ENCODE results near the gene PTPRM. TPM values are rescaled to one million over a fixed set of nuclear protein-coding genes. Genes with fewer than 3 reads are reported as not detected.
A peak's percentile ranks its signal among the peaks of the same experiment; 100 is the strongest.

Gene PTPRM
- total RNA-seq, 4 donors from 2014 or later: 62.7 to 94.0 (median 76.0) TPM

DNA sequence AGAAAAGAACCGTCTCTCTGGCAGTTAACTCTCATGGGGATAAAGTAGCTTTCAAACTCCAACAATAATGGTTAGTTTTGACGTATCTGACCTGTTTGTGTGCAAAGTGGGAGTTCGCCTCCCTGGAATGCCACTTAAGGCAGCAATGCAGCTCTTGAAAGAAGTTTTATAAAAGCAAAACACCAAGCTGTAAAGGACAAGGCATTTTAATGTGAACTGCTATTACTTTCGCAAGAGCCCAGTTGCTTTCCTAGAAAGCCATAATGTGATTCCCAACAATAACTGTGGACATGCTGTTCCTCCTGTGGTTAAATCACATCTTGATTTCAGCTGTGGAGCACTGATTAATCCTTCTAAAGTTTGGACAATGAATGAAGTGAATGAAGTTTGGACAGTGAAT is 303.7 kb downstream of the PTPRM start:
- H3K27me3 ChIP-seq: no peaks in the 10 kb centered on the region
- intact Hi-C loops (cut with DNase I): no loop called here
- H3K4me1 ChIP-seq: peaks cover 0 to 24% (median 7%) of the 10 kb centered on the region in 4 donors
- no peak for TF ChIP-seq POLR2A (IDR thresholded peaks at IDR 0.05; ENCODE audit: low read depth)
- TF ChIP-seq POLR2AphosphoS5 (IDR thresholded peaks at IDR 0.05): peak in 1 of 2 donors; percentile 17
- TF ChIP-seq, protein P1, sequence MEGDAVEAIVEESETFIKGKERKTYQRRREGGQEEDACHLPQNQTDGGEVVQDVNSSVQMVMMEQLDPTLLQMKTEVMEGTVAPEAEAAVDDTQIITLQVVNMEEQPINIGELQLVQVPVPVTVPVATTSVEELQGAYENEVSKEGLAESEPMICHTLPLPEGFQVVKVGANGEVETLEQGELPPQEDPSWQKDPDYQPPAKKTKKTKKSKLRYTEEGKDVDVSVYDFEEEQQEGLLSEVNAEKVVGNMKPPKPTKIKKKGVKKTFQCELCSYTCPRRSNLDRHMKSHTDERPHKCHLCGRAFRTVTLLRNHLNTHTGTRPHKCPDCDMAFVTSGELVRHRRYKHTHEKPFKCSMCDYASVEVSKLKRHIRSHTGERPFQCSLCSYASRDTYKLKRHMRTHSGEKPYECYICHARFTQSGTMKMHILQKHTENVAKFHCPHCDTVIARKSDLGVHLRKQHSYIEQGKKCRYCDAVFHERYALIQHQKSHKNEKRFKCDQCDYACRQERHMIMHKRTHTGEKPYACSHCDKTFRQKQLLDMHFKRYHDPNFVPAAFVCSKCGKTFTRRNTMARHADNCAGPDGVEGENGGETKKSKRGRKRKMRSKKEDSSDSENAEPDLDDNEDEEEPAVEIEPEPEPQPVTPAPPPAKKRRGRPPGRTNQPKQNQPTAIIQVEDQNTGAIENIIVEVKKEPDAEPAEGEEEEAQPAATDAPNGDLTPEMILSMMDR (IDR thresholded peaks at IDR 0.05): no peak
- no peaks in the 10 kb centered on the region for H3K36me3 ChIP-seq
- 70% methylated on average over 4 of the region's 4 CpGs for WGBS
- H3K9me3 ChIP-seq: peaks cover 0 to 8% (median 0%) of the 10 kb centered on the region in 4 donors
- DNase-seq (ENCODE audit: extremely low spot score): no peak
- H3K27ac ChIP-seq (replicated peaks in 1 of 4): no peak overlapping the region
- no peak overlapping the region for H3K4me3 ChIP-seq

DNA sequence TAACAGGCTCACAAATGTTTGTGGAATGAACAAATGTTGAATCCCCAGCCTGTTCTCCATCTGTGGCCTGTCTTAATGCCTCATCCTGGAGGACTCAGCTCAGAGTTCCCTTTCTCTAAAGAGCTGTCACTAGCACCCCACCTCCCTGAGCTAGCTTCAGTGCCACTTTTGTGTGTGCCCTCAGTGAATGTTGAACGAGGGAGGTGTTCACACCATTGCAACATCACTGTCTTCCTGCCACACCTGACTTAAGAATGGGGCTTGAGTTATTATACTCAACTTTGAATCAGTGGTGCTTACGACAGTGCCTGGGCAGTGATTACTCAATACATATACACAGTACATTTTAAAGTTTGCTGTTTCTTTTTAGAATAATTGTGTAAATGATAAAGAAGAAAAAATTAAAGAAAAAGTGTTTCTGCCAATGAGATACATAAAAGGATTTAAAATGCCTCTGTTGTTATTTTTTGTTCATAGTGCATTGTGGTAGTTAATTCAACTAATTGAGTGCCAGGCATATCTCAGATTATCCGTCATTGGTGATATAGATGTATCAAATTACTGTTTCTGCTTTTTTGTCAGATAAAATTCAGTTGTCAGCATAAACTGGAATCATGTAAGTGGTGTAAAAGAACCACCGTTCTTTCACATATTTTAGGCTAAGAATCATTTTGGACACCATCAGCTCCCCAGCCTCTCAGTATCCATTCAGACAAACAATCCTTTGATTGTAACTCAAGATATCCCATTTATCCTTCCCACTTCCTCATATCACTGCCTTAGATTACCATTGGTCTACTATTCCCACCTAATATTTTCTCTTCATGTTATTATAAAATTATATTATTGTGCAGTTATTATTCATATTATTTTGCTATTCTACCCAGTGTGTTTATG is 304.7 kb downstream of the PTPRM start:
- 78% methylated on average over 4 of the region's 4 CpGs for WGBS
- H3K27ac ChIP-seq (replicated peaks in 1 of 4): no peak overlapping the region
- peaks cover 0 to 8% (median 0%) of the 10 kb centered on the region in 4 donors for H3K9me3 ChIP-seq
- H3K36me3 ChIP-seq: no peaks in the 10 kb centered on the region
- H3K4me1 ChIP-seq: peaks cover 0 to 24% (median 7%) of the 10 kb centered on the region in 4 donors
- H3K4me3 ChIP-seq: no peak overlapping the region
- DNase-seq (ENCODE audit: extremely low spot score): no peak
- intact Hi-C loops (cut with DNase I): no loop called here
- TF ChIP-seq, protein P1 (IDR thresholded peaks at IDR 0.05): no peak
- TF ChIP-seq POLR2AphosphoS5 (IDR thresholded peaks at IDR 0.05) (no peak), POLR2A (IDR thresholded peaks at IDR 0.05; ENCODE audit: low read depth) (no peak), EP300 (IDR thresholded peaks at IDR 0.05) (no peak)
- no peaks in the 10 kb centered on the region for H3K27me3 ChIP-seq

DNA sequence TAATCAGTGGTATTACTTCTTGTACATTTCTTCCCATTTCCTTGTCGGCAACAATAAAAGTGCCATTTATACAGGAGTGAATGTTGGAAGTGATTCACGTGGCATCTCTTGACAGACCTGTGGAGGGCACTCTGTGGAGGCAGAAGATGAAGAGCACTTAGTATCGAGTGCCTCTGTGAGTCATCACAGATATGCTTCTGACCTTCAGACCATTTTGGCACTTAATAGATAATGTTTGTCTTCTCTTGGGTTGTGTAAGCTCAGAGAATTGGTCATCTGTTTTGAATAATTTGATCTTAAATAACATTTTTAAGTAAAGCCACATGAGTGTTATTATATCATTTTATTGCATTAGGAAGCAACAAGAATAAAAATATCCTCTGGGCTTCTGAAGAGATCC is 305.5 kb downstream of the PTPRM start:
- 77% methylated on average over 3 of the region's 3 CpGs for WGBS
- no peak for DNase-seq (ENCODE audit: extremely low spot score)
- intact Hi-C loops (cut with DNase I): no loop called here
- Histone ChIP-seq H3K36me3 (no peaks in the 10 kb centered on the region), H3K27ac (replicated peaks in 1 of 4) (no peak overlapping the region), H3K9me3 (peaks cover 0 to 1% (median 0%) of the 10 kb centered on the region in 4 donors), H3K27me3 (no peaks in the 10 kb centered on the region), H3K4me3 (no peak overlapping the region), H3K4me1 (peaks cover 0 to 26% (median 8%) of the 10 kb centered on the region in 4 donors)
- TF ChIP-seq, protein P1 (IDR thresholded peaks at IDR 0.05): no peak
- TF ChIP-seq POLR2AphosphoS5 (IDR thresholded peaks at IDR 0.05) (no peak), EP300 (IDR thresholded peaks at IDR 0.05) (no peak), POLR2A (IDR thresholded peaks at IDR 0.05; ENCODE audit: low read depth) (no peak)

DNA sequence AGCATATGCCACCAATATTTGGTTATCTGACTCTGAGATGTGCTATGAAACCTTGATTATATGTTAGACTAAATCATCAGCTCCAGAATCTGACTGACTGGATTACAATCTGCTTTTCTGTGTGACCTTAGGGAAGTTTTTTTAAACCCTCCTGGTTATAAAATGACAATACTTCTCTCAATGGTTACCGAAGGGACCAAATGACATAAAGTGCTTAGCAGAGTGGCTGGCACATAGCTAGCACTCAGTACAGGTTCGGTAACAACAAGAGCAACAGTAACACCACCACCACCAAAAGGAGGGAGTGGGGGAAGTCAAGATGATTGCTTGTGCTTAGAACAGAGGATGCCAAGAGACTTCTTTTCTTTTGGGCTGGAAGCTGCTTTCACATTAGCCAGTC is 306.2 kb downstream of the PTPRM start:
- Histone ChIP-seq H3K36me3 (no peaks in the 10 kb centered on the region), H3K27ac (replicated peaks in 1 of 4) (no peak overlapping the region), H3K9me3 (no peaks in the 10 kb centered on the region), H3K4me1 (peaks cover 1 to 33% (median 15%) of the 10 kb centered on the region in 4 donors), H3K4me3 (no peak overlapping the region), H3K27me3 (no peaks in the 10 kb centered on the region)
- TF ChIP-seq POLR2A (IDR thresholded peaks at IDR 0.05; ENCODE audit: low read depth) (no peak), POLR2AphosphoS5 (IDR thresholded peaks at IDR 0.05) (no peak), EP300 (IDR thresholded peaks at IDR 0.05) (no peak)
- TF ChIP-seq, protein P1 (IDR thresholded peaks at IDR 0.05): no peak
- WGBS: 81% methylated on average over 2 of the region's 2 CpGs
- no peak for DNase-seq (ENCODE audit: extremely low spot score)
- intact Hi-C loops (cut with DNase I): no loop called here

Measured in esophagus muscularis mucosa (tissue), 4 donors.